ENCODE data around the gene SPTBN5.

DNA sequence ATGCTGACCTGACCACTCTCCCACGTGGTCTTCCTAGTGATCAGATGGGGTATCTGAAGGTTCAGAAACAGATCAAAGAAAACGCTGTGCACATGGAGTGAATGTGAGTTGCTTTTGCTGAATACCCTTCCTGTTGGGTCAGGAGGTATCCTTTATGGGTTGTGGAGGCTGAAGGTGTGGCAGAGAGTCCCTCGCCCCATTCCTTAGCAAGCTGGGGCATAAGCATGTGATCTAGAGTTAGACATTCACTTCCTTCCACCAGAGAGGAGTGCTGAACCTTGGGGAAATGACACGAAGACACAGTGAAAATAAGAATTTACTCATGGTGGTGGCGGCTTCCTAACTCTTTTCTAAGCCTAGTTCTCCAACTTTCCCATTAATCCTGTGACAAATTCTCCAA lies 27.8 kb upstream of the SPTBN5 start:
- TF ChIP-seq CREB5 (CRISPR knock-in tag; IDR thresholded peaks at IDR 0.05; ENCODE audit: low read depth) (no peak), SNAI2 (CRISPR knock-in tag; IDR thresholded peaks at IDR 0.05) (no peak), RARB (CRISPR knock-in tag; IDR thresholded peaks at IDR 0.05) (no peak), ZFP3 (CRISPR knock-in tag; IDR thresholded peaks at IDR 0.05) (no peak)
